ENCODE data around the gene HPCAL1. TPM values are rescaled to one million over a fixed set of nuclear protein-coding genes. Genes with fewer than 3 reads are reported as not detected.

Gene HPCAL1
- total and polyA plus RNA-seq, 2 donors (not counting 3 experiments of a cell fraction or from before 2014, with no cell fraction given) = 56.5 to 77.4 TPM

DNA sequence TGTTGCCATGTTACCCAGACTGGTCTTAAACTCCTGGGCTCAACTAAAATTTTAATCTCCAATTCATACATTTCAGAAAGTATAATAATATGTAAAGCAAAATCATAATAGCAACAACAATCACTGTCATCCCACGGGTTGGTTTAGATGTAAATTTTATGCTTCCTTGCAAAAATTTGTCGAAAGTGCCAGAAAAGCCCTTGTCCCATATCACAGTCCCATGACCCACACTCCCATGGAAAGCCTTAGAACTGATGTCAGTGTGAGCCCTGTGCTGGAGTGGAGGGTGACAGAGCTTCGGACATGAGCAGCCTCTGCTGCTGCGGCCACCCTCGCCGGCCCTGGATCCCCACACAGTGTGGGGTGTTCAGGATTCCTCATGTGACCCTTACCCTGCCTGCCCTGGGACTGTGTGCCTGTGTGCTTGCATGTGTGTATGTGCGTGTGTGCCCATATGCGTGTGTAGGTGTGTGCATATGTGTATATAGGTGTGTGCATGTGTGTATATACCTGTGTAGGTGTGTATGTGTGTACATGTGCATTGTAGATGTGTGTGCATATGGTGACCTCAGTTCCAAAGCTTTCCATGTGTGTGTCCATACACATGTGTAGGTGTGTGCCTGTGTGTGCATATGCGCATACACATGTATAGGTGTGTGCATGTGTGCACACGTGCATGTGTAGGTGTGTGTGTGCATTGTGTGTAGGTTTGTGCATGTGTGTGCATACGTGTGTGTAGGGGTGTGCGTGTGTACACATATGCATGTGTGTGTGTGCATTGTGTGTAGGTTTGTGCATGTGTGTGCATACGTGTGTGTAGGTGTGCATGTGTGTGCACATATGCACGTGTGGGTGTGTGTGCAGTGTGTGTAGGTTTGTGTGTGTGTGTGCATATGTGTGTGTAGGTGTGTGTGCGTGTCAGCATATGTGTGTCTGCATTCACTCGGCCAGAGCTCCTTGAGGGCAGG lies 65.1 kb downstream of the HPCAL1 start:
- H4K20me1 ChIP-seq (replicated peaks; ENCODE audit: control insufficient read depth, extremely low read depth, insufficient read depth, low read length) = no peaks in the 10 kb centered on the region
- FAIRE-seq = no peak

More for the DNA sequence above, 65.1 kb downstream of the HPCAL1 start:
- Histone ChIP-seq H3K9me1 (replicated peaks; ENCODE audit: control insufficient read depth, extremely low read depth, insufficient read depth, low read length) (no peaks in the 10 kb centered on the region), H3K27me3 (ENCODE audit: control insufficient read depth in 2 of 2, insufficient read depth in 2 of 2, low read length in 2 of 2) (no peaks in the 10 kb centered on the region), H3K79me2 (ENCODE audit: control insufficient read depth, insufficient read depth, low read length) (peaks cover 39% of the 10 kb centered on the region), H3K36me3 (ENCODE audit: control insufficient read depth in 2 of 2, extremely low read depth in 1 of 2, insufficient read depth in 2 of 2, low read length in 2 of 2) (no peaks in the 10 kb centered on the region), H3K4me1 (ENCODE audit: control insufficient read depth, extremely low read depth, insufficient read depth, low read length) (no peaks in the 10 kb centered on the region), H3K27ac (ENCODE audit: insufficient read depth, low read depth, low read length) (no peak overlapping the region), H3K4me2 (ENCODE audit: insufficient read depth, low read length) (no peak overlapping the region), H3K9me3 (replicated peaks; ENCODE audit: control insufficient read depth, insufficient read depth, low read length) (no peaks in the 10 kb centered on the region), H3K9ac (replicated peaks; ENCODE audit: extremely low read depth, insufficient read depth, low read length) (no peak overlapping the region), H2AFZ (ENCODE audit: low read depth, low read length) (no peak overlapping the region), H3K4me3 (replicated peaks in 1 of 3; ENCODE audit: insufficient read depth in 1 of 3, low read depth in 1 of 3, low read length in 3 of 3) (no peak overlapping the region)
- CTCF ChIA-PET = interaction anchor here (1.1 to 1.5 kb wide), 2 partner anchors 12 to 41 kb away, joined by 4 to 5 read pairs; no protein-coding TSS in a partner anchor
- POLR2A ChIA-PET = no interaction called here
- DNase-seq (ENCODE audit: low read depth, low spot score) = no peak
- BruUV-seq (replicated peaks) = no TSS peak
- intact Hi-C loops (cut with micrococcal nuclease) = no loop called here
- TF ChIP-seq MYC (IDR thresholded peaks at IDR 0.05; ENCODE audit: low read depth, low read length) (no peak), POLR2AphosphoS5 (IDR thresholded peaks at IDR 0.05; ENCODE audit: insufficient read depth, low read depth, low read length) (no peak), EZH2 (IDR thresholded peaks at IDR 0.05; ENCODE audit: borderline replicate concordance, low read depth, low read length, severe bottlenecking) (no peak), POLR2A (IDR thresholded peaks at IDR 0.05; ENCODE audit: low read depth, low read length) (no peak), GATA2 (IDR thresholded peaks at IDR 0.05; ENCODE audit: insufficient read depth, insufficient read length, low read depth, low read length) (no peak), MAX (IDR thresholded peaks at IDR 0.05; ENCODE audit: insufficient read depth, insufficient read length) (no peak), JUN (IDR thresholded peaks at IDR 0.05; ENCODE audit: borderline replicate concordance, insufficient read depth, insufficient read length, low read depth) (no peak), FOS (IDR thresholded peaks at IDR 0.05; ENCODE audit: borderline replicate concordance, insufficient read depth, low read length) (no peak), CTCF (IDR thresholded peaks at IDR 0.05; ENCODE audit: extremely low read depth in 1 of 2, insufficient read depth in 1 of 2, low read depth in 1 of 2, low read length in 2 of 2) (no peak)
- dilution Hi-C loops (cut with MboI; ENCODE audit: extremely low pct_ligation_motif_present, low sequenced_read_pairs) = no loop called here

Measured in endothelial cell of umbilical vein (primary cell).